Measurements from ENCODE around the gene SLC43A2.

Gene SLC43A2

DNA sequence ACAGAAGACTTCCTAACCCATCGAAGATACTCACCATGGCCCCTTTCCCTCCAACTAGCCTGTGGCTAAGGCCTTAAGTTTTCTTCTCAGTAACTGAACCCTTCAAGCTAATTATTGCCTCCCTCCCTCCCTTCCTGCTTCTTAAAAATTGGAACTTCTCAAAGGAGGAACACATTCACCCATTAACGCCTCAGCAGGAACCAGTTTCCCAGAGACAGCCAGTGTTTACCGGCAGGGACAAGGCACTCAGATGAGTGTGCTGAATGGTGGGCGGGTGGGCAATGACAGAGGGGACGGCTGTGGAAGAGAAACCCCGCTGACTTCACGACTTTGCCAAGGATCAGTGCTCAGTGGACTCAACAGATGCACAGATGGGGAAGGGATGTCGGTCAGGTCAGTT, 86.3 kb downstream of the SLC43A2 start:
- Histone ChIP-seq H3K36me3 (ENCODE audit: insufficient read depth) (no peaks in the 10 kb centered on the region), H3K4me2 (no peak overlapping the region), H3K4me3 (IDR thresholded peaks at IDR 0.05; ENCODE audit: insufficient read depth, low read depth, low read length) (no peak overlapping the region), H3K27me3 (ENCODE audit: insufficient read depth, low read depth) (no peaks in the 10 kb centered on the region), H3K4me1 (ENCODE audit: low read depth, poor library complexity, severe bottlenecking) (no peaks in the 10 kb centered on the region), H2AFZ (ENCODE audit: low read depth) (no peak overlapping the region), H4K20me1 (ENCODE audit: insufficient read depth) (no peaks in the 10 kb centered on the region), H3K9ac (no peak overlapping the region), H3K79me2 (ENCODE audit: insufficient read depth, low read depth) (no peaks in the 10 kb centered on the region), H3K27ac (no peak overlapping the region)
- TF ChIP-seq, protein P1, sequence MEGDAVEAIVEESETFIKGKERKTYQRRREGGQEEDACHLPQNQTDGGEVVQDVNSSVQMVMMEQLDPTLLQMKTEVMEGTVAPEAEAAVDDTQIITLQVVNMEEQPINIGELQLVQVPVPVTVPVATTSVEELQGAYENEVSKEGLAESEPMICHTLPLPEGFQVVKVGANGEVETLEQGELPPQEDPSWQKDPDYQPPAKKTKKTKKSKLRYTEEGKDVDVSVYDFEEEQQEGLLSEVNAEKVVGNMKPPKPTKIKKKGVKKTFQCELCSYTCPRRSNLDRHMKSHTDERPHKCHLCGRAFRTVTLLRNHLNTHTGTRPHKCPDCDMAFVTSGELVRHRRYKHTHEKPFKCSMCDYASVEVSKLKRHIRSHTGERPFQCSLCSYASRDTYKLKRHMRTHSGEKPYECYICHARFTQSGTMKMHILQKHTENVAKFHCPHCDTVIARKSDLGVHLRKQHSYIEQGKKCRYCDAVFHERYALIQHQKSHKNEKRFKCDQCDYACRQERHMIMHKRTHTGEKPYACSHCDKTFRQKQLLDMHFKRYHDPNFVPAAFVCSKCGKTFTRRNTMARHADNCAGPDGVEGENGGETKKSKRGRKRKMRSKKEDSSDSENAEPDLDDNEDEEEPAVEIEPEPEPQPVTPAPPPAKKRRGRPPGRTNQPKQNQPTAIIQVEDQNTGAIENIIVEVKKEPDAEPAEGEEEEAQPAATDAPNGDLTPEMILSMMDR (conservative IDR thresholded peaks at IDR 0.05; ENCODE audit: low read depth, low read length) = no peak

DNA sequence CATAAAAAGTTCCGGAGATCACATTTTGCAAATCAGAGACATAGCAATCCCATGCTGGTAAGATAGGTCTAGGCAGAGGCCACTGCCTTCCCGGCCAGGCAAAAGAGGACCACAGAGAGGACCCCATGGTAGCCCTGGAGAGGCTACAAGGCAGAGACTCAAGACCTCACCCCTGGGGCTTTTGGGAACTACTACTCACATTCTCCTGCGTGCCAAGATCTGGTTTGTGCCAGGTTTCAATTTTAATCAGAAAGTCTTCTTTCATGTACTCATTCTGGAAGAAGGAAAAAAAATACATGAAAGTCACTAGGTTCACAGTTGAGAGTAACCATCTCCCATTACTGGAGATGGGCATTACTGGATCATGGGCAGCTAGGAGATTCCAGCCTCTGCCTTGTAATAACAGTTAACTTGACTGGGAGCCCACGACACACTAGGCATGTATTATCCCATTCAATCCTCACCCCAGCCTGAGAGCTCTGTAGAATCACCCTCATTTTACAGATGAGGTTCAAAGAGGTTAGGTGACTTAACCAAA, 87.2 kb downstream of the SLC43A2 start:
- Histone ChIP-seq H4K20me1 (ENCODE audit: insufficient read depth) (no peaks in the 10 kb centered on the region), H3K4me3 (IDR thresholded peaks at IDR 0.05; ENCODE audit: insufficient read depth, low read depth, low read length) (no peak overlapping the region), H2AFZ (ENCODE audit: low read depth) (no peak overlapping the region), H3K27me3 (ENCODE audit: insufficient read depth, low read depth) (no peaks in the 10 kb centered on the region), H3K36me3 (ENCODE audit: insufficient read depth) (no peaks in the 10 kb centered on the region), H3K4me2 (no peak overlapping the region), H3K79me2 (ENCODE audit: insufficient read depth, low read depth) (no peaks in the 10 kb centered on the region), H3K27ac (no peak overlapping the region), H3K4me1 (ENCODE audit: low read depth, poor library complexity, severe bottlenecking) (no peaks in the 10 kb centered on the region), H3K9ac (no peak overlapping the region)
- TF ChIP-seq, protein P1 (conservative IDR thresholded peaks at IDR 0.05; ENCODE audit: low read depth, low read length) = no peak

DNA sequence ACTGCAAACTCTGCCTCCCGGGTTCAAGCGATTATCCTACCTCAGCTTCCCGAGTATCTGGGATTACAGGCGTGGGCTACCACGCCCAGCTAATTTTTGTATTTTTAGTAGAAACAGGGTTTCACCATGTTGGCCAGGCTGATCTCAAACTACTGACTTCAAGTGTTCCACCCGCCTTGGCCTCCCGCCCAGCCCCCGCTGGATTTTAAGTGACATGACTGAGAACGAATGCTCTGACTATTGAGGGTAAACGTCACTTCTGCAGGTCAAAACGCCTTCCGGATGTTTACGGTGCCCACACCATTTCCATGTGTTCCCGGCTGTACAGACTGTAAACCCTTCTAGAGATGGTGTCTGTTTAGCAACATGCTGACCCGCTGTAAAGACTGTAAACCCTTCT, 88.8 kb downstream of the SLC43A2 start:
- TF ChIP-seq, protein P1 (conservative IDR thresholded peaks at IDR 0.05; ENCODE audit: low read depth, low read length) = no peak
- no peaks in the 10 kb centered on the region for H4K20me1 ChIP-seq (ENCODE audit: insufficient read depth)
- no peaks in the 10 kb centered on the region for H3K36me3 ChIP-seq (ENCODE audit: insufficient read depth)
- H3K9ac ChIP-seq = no peak overlapping the region
- H3K4me1 ChIP-seq (ENCODE audit: low read depth, poor library complexity, severe bottlenecking) = no peaks in the 10 kb centered on the region
- no peak overlapping the region for H3K4me3 ChIP-seq (IDR thresholded peaks at IDR 0.05; ENCODE audit: insufficient read depth, low read depth, low read length)
- no peak overlapping the region for H3K4me2 ChIP-seq
- no peak overlapping the region for H2AFZ ChIP-seq (ENCODE audit: low read depth)
- H3K27ac ChIP-seq = no peak overlapping the region
- no peaks in the 10 kb centered on the region for H3K79me2 ChIP-seq (ENCODE audit: insufficient read depth, low read depth)
- no peaks in the 10 kb centered on the region for H3K27me3 ChIP-seq (ENCODE audit: insufficient read depth, low read depth)

DNA sequence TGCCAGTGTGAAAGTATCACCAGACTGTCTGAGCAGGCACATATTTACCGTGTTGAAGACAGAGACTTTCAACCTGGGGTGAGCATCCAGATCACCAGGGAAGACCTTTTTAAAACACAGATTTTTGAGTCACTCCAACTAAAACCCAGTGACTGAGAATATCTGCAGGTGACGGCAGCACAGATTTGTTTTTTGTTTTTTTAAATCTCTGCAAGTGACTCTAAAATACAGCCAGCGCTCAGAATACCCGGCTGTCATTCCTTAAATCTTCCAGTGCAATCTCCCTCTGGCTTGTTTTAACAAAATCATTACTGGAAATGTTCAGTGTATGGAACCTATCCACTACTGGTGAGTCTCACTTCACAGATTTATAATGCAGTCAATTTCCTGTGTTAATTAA, 92.9 kb downstream of the SLC43A2 start:
- H3K79me2 ChIP-seq (ENCODE audit: insufficient read depth, low read depth) = no peaks in the 10 kb centered on the region
- no peak overlapping the region for H3K4me3 ChIP-seq (IDR thresholded peaks at IDR 0.05; ENCODE audit: insufficient read depth, low read depth, low read length)
- H4K20me1 ChIP-seq (ENCODE audit: insufficient read depth) = no peaks in the 10 kb centered on the region
- H2AFZ ChIP-seq (ENCODE audit: low read depth) = no peak overlapping the region
- H3K36me3 ChIP-seq (ENCODE audit: insufficient read depth) = no peaks in the 10 kb centered on the region
- no peaks in the 10 kb centered on the region for H3K27me3 ChIP-seq (ENCODE audit: insufficient read depth, low read depth)
- no peak overlapping the region for H3K27ac ChIP-seq
- no peak overlapping the region for H3K4me2 ChIP-seq
- TF ChIP-seq, protein P1 (conservative IDR thresholded peaks at IDR 0.05; ENCODE audit: low read depth, low read length) = no peak
- H3K9ac ChIP-seq = no peak overlapping the region
- no peaks in the 10 kb centered on the region for H3K4me1 ChIP-seq (ENCODE audit: low read depth, poor library complexity, severe bottlenecking)
